D721Med (cell line): ENCODE results near the gene CORO1A.

ENCODE experiments used
- DNase-seq: peaks from one replicate; pipeline ENCODE4 v3.0.0; 2011; ENCODE audit warnings: low spot score; ENCODE audit not compliant: insufficient read length
- FAIRE-seq: peaks from 2 replicates; lab custom pipeline; 2011; peaks lifted over from hg19 to GRCh38; lab: Jason Lieb, UNC
- TF ChIP-seq, protein P1 (sequence below): IDR thresholded peaks from 2 replicates; pipeline ENCODE4 v1.5.1; 2012; ENCODE audit warnings: mild to moderate bottlenecking, control low read depth; ENCODE audit not compliant: insufficient read depth; ENCODE audit errors: missing control alignments

Gene CORO1A

GRCh38 chr16:30143347-30143702 is 40.1 kb upstream of the CORO1A start:
- TF ChIP-seq, protein P1, sequence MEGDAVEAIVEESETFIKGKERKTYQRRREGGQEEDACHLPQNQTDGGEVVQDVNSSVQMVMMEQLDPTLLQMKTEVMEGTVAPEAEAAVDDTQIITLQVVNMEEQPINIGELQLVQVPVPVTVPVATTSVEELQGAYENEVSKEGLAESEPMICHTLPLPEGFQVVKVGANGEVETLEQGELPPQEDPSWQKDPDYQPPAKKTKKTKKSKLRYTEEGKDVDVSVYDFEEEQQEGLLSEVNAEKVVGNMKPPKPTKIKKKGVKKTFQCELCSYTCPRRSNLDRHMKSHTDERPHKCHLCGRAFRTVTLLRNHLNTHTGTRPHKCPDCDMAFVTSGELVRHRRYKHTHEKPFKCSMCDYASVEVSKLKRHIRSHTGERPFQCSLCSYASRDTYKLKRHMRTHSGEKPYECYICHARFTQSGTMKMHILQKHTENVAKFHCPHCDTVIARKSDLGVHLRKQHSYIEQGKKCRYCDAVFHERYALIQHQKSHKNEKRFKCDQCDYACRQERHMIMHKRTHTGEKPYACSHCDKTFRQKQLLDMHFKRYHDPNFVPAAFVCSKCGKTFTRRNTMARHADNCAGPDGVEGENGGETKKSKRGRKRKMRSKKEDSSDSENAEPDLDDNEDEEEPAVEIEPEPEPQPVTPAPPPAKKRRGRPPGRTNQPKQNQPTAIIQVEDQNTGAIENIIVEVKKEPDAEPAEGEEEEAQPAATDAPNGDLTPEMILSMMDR: no peak
- no peak for DNase-seq
- FAIRE-seq: no peak

GRCh38 chr16:30144017-30144416 is 39.4 kb upstream of the CORO1A start:
- no peak for DNase-seq
- FAIRE-seq: no peak
- TF ChIP-seq, protein P1: no peak

- TF ChIP-seq, protein P1: no peak
- FAIRE-seq: no peak
- no peak for DNase-seq
Observed at GRCh38 chr16:30144917-30145316, 38.5 kb upstream of the CORO1A start.

DNA sequence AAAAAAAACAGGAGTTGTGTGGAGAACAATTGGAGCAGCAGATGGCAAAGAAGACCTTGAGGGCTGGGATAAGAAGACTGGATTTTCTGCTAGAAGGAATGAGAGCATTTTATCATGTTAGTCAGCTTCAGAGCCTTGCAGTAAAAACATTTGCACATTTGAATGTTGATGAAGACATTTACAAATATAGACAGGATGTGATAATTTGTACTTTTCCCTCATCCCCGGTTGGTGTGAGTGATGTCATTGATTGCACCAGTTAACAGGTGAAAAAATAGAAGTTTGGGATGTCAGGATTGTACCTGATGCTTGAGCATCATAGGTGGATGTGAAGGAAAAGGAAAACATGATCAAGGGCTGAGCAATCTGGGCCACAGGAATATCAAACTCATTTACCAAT is 37.7 kb upstream of the CORO1A start:
- no peak for FAIRE-seq
- TF ChIP-seq, protein P1: no peak
- DNase-seq: no peak

- FAIRE-seq (no peak), DNase-seq (no peak)
- TF ChIP-seq, protein P1: no peak
Observed at GRCh38 chr16:30147843-30148510, 35.4 kb upstream of the CORO1A start.

GRCh38 chr16:30149250-30149930 is 34.0 kb upstream of the CORO1A start:
- DNase-seq: no peak
- no peak for FAIRE-seq
- TF ChIP-seq, protein P1: no peak

- TF ChIP-seq, protein P1: no peak
- DNase-seq (no peak), FAIRE-seq (no peak)
Observed at GRCh38 chr16:30151091-30151490, 32.3 kb upstream of the CORO1A start.
